Left lung (tissue), 10 donors: ENCODE data around the gene PDLIM5. TPM values are rescaled to one million over a fixed set of nuclear protein-coding genes. Genes with fewer than 3 reads are reported as not detected.

ENCODE experiments used
- ATAC-seq: fragments of 200-7000 bp; cut with Tn5 transposase; one replicate; pipeline ENCODE4 v1.9.1; 2020; ENCODE audit warnings: moderate library complexity
- DNase-seq, 4 donors: peaks; one replicate each; pipeline ENCODE4 v3.0.0-alpha.2; 2013 to 2020
- H3K27ac ChIP-seq, 2 donors: fragments of 200-600 bp; sonication (generic) in 1 of 2; one replicate each; pipeline versions ENCODE4 v1.5.0 to v1.8.0; 2020 to 2021
- H3K27me3 ChIP-seq, 2 donors: fragments of 200-600 bp; sonication (generic) in 1 of 2; one replicate each; pipeline versions ENCODE4 v1.5.0 to v1.8.0; 2020 to 2021
- H3K36me3 ChIP-seq, 2 donors: fragments of 200-600 bp; sonication (generic) in 1 of 2; one replicate each; pipeline versions ENCODE4 v1.5.0 to v1.8.0; 2020 to 2021
- H3K4me1 ChIP-seq, 2 donors: fragments of 200-600 bp; one replicate each; pipeline ENCODE4 v1.8.0; 2021
- H3K4me3 ChIP-seq, 2 donors: fragments of 200-600 bp; sonication (generic) in 1 of 2; one replicate each; pipeline versions ENCODE4 v1.5.0 to v1.8.0; 2020 to 2021; ENCODE audit warnings: mild to moderate bottlenecking in 1 of 2
- H3K9me3 ChIP-seq, 2 donors: fragments of 200-600 bp; sonication (generic) in 1 of 2; one replicate each; pipeline versions ENCODE4 v1.5.0 to v1.8.0; 2020 to 2021
- intact Hi-C, 2 donors: fragments of 100-400 bp; cut with DNase I; formaldehyde crosslinking; loops; one replicate each; pipeline versions ENCODE4 v1.11.2 to v1.14.2; 2022
- polyA plus RNA-seq, 6 donors: library from polyadenylated mRNA; unstranded; fragments of 120-200 nt; gene quantifications; one replicate each; pipeline ENCODE4 v1.2.1, GENCODE V29; 2013; ENCODE audit not compliant: insufficient read length in 6 of 6
- total RNA-seq, 2 donors: library from RNA; stranded (reverse); fragmentation: NEBNext Ultra II Directional; extraction: Animal tissue kit (Norgen Biotek cat#: 25700); gene quantifications; one replicate each; pipeline ENCODE4 v1.2.1, GENCODE V29; 2021
- TF ChIP-seq, protein P1 (sequence below), 2 donors: fragments of 200-600 bp; sonication (generic) in 1 of 2; IDR thresholded peaks; one replicate each; pipeline versions ENCODE4 v1.5.0 to v1.8.0; 2021; ENCODE audit warnings: antibody characterized with exemption in 2 of 2
- donor health status: DM: no; HTN: yes; CAD: no.
- donor health status: DM: no; HTN: no; CAD: no.

The PDLIM5 gene
- total and polyA plus RNA-seq, 8 donors, result 18.3 to 105 (median 20.3) TPM

- H3K36me3 ChIP-seq, result no peaks in the 10 kb centered on the region
- H3K27me3 ChIP-seq, result no peaks in the 10 kb centered on the region
- no peak overlapping the region for H3K4me3 ChIP-seq
- H3K27ac ChIP-seq, result no peak overlapping the region
- DNase-seq (no peak), ATAC-seq (no peak)
- peaks cover 6 to 34% of the 10 kb centered on the region in 2 donors for H3K4me1 ChIP-seq
- TF ChIP-seq, protein P1, sequence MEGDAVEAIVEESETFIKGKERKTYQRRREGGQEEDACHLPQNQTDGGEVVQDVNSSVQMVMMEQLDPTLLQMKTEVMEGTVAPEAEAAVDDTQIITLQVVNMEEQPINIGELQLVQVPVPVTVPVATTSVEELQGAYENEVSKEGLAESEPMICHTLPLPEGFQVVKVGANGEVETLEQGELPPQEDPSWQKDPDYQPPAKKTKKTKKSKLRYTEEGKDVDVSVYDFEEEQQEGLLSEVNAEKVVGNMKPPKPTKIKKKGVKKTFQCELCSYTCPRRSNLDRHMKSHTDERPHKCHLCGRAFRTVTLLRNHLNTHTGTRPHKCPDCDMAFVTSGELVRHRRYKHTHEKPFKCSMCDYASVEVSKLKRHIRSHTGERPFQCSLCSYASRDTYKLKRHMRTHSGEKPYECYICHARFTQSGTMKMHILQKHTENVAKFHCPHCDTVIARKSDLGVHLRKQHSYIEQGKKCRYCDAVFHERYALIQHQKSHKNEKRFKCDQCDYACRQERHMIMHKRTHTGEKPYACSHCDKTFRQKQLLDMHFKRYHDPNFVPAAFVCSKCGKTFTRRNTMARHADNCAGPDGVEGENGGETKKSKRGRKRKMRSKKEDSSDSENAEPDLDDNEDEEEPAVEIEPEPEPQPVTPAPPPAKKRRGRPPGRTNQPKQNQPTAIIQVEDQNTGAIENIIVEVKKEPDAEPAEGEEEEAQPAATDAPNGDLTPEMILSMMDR (IDR thresholded peaks at IDR 0.05), result no peak
- intact Hi-C loops, result no loop called here
- no peaks in the 10 kb centered on the region for H3K9me3 ChIP-seq
These were observed 63.6 kb downstream of the PDLIM5 start for GRCh38 chr4:94515365-94515764.

DNA sequence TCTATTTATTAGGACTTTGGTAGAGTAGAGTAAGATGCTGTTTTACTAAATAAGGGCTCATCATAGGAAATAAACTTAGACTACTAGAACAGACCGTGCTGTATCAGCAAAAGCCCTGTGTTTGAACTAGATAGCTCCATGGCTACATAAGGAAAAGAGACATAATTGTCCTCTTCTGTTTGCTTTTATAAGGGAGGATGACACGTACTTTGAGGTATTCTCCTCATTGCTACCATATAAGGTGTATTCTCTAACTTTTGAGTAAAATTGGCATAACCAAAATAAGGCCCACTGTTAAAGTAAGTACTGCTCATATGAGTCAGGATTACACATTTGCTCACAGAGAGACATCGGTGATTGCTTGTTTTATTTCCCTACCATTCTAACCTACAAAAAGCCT, 64.3 kb downstream of the PDLIM5 start:
- Histone ChIP-seq H3K27me3 (no peaks in the 10 kb centered on the region), H3K9me3 (no peaks in the 10 kb centered on the region), H3K36me3 (no peaks in the 10 kb centered on the region), H3K4me1 (peaks cover 6 to 38% of the 10 kb centered on the region in 2 donors), H3K27ac (no peak overlapping the region), H3K4me3 (no peak overlapping the region)
- TF ChIP-seq, protein P1 (IDR thresholded peaks at IDR 0.05), result no peak
- no peak for ATAC-seq
- DNase-seq, result no peak
- intact Hi-C loops, result no loop called here

GRCh38 chr4:94516999-94517398, 65.3 kb downstream of the PDLIM5 start:
- ATAC-seq (peak; percentile 73), DNase-seq (no peak)
- H3K9me3 ChIP-seq, result no peaks in the 10 kb centered on the region
- no peak overlapping the region for H3K27ac ChIP-seq
- no peaks in the 10 kb centered on the region for H3K27me3 ChIP-seq
- H3K4me3 ChIP-seq, result no peak overlapping the region
- intact Hi-C loops, result no loop called here
- peaks cover 6 to 38% of the 10 kb centered on the region in 2 donors for H3K4me1 ChIP-seq
- H3K36me3 ChIP-seq, result no peaks in the 10 kb centered on the region
- TF ChIP-seq, protein P1 (IDR thresholded peaks at IDR 0.05), result no peak

DNA sequence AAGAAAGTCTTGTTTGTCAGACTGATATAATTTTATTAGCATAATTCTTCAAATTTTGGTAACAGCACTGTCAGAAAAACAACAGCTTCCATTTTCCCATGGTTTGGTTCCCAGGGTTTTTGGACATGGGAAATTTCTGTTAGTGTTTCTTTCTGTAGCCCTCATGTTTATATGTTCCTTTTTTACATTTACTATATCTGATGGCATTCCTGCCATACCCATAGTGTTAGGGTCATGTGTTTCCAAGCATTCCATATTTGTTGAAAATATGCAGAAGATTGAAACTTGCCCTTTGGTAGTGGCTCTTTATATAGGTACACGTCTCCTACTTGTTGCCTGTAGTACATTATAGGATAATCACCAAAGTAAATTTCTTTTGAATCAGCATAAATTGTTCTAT, 65.8 kb downstream of the PDLIM5 start:
- DNase-seq (no peak), ATAC-seq (no peak)
- Histone ChIP-seq H3K4me3 (no peak overlapping the region), H3K4me1 (peaks cover 6 to 38% of the 10 kb centered on the region in 2 donors), H3K36me3 (no peaks in the 10 kb centered on the region), H3K9me3 (no peaks in the 10 kb centered on the region), H3K27ac (no peak overlapping the region), H3K27me3 (no peaks in the 10 kb centered on the region)
- intact Hi-C loops, result no loop called here
- TF ChIP-seq, protein P1 (IDR thresholded peaks at IDR 0.05), result no peak

- no peaks in the 10 kb centered on the region for H3K36me3 ChIP-seq
- no peak overlapping the region for H3K4me3 ChIP-seq
- no peaks in the 10 kb centered on the region for H3K9me3 ChIP-seq
- ATAC-seq (no peak), DNase-seq (no peak)
- TF ChIP-seq, protein P1 (IDR thresholded peaks at IDR 0.05), result no peak
- intact Hi-C loops, result no loop called here
- H3K4me1 ChIP-seq, result peaks cover 6 to 47% of the 10 kb centered on the region in 2 donors
- no peaks in the 10 kb centered on the region for H3K27me3 ChIP-seq
- peak overlapping the region in 1 of 2 donors; percentile 39 for H3K27ac ChIP-seq
These were observed 67.3 kb downstream of the PDLIM5 start for GRCh38 chr4:94519019-94519418.
